Activated naive CD8-positive, alpha-beta T cell treated with anti-CD3 and anti-CD28 coated beads, Interleukin-2, amount 10 ng/mL, durations not matched to agents 7 days and 5 days (primary cell): ENCODE measurements around the gene FNDC3B. TPM values are rescaled to one million over a fixed set of nuclear protein-coding genes. Genes with fewer than 3 reads are reported as not detected.

ENCODE experiments used
- ATAC-seq: fragments of 150-1000 bp; cut with Tn5 transposase; one replicate; pipeline ENCODE4 v1.10.0; 2021; ENCODE audit warnings: low read depth, moderate library complexity
- POLR2A ChIA-PET: fragments of 350-600 bp; sonication (Branson Sonifier 250); formaldehyde crosslinking; loops from one replicate; lab custom pipeline; 2021; ENCODE audit warnings: antibody characterized with exemption; lab: Charles Lee
- DNase-seq: peaks from one replicate; pipeline ENCODE4 v3.0.0; 2021
- H3K27ac Mint-ChIP-seq: one replicate; pipeline ENCODE4 v1.8.0; 2022; ENCODE audit warnings: mild to moderate bottlenecking, mixed read lengths
- H3K27me3 Mint-ChIP-seq: one replicate; pipeline ENCODE4 v1.8.0; 2022; ENCODE audit warnings: mild to moderate bottlenecking, moderate library complexity, mixed read lengths
- H3K36me3 Mint-ChIP-seq: one replicate; pipeline ENCODE4 v1.8.0; 2021; ENCODE audit warnings: mild to moderate bottlenecking, mixed read lengths
- H3K4me1 Mint-ChIP-seq: one replicate; pipeline ENCODE4 v1.8.0; 2021; ENCODE audit warnings: mixed read lengths
- H3K4me3 Mint-ChIP-seq: one replicate; pipeline ENCODE4 v1.8.0; 2022; ENCODE audit warnings: mild to moderate bottlenecking, moderate library complexity, mixed read lengths
- H3K9me3 Mint-ChIP-seq: one replicate; pipeline ENCODE4 v1.8.0; 2021; ENCODE audit warnings: mixed read lengths
- total RNA-seq, 2 experiments: library from RNA; stranded (reverse); gene quantifications; one replicate each; pipeline ENCODE4 v1.2.3, GENCODE V29; 2021

The FNDC3B gene
- total RNA-seq, 2 experiments from 2014 or later, result 15.8 to 16.3 TPM

- H3K4me3 Mint-ChIP-seq, result no peak overlapping the region
- H3K27ac Mint-ChIP-seq, result no peak overlapping the region
- DNase-seq (no peak), ATAC-seq (no peak)
- POLR2A ChIA-PET, result interaction anchor here (1.5 kb wide), 1 partner anchor 22 kb away, joined by 3 read pairs; no protein-coding TSS in a partner anchor
- no peaks in the 10 kb centered on the region for H3K27me3 Mint-ChIP-seq
- H3K4me1 Mint-ChIP-seq, result peaks cover 31% of the 10 kb centered on the region
- peaks cover 26% of the 10 kb centered on the region for H3K36me3 Mint-ChIP-seq
- H3K9me3 Mint-ChIP-seq, result peaks cover 3% of the 10 kb centered on the region
These were observed 89.5 kb downstream of the FNDC3B start for GRCh38 chr3:172128858-172129257.

GRCh38 chr3:172129498-172129849 lies 90.1 kb downstream of the FNDC3B start:
- no peak overlapping the region for H3K4me3 Mint-ChIP-seq
- H3K4me1 Mint-ChIP-seq, result peaks cover 37% of the 10 kb centered on the region
- no peak for ATAC-seq

GRCh38 chr3:172129850-172130716 lies 90.7 kb downstream of the FNDC3B start:
- ATAC-seq (no peak), DNase-seq (no peak)
- H3K27me3 Mint-ChIP-seq, result no peaks in the 10 kb centered on the region
- peaks cover 30% of the 10 kb centered on the region for H3K36me3 Mint-ChIP-seq
- peaks cover 38% of the 10 kb centered on the region for H3K4me1 Mint-ChIP-seq
- POLR2A ChIA-PET, result no interaction called here
- peaks cover 3% of the 10 kb centered on the region for H3K9me3 Mint-ChIP-seq
- no peak overlapping the region for H3K4me3 Mint-ChIP-seq
- peak overlapping the region; percentile 69 for H3K27ac Mint-ChIP-seq

More at GRCh38 chr3:172129498-172129849, 90.1 kb downstream of the FNDC3B start:
- POLR2A ChIA-PET, result no interaction called here
- H3K27me3 Mint-ChIP-seq, result no peaks in the 10 kb centered on the region
- peaks cover 3% of the 10 kb centered on the region for H3K9me3 Mint-ChIP-seq
- DNase-seq, result no peak
- H3K36me3 Mint-ChIP-seq, result peaks cover 30% of the 10 kb centered on the region
- H3K27ac Mint-ChIP-seq, result no peak overlapping the region

GRCh38 chr3:172130717-172131050 lies 91.3 kb downstream of the FNDC3B start:
- H3K27me3 Mint-ChIP-seq, result no peaks in the 10 kb centered on the region
- POLR2A ChIA-PET, result no interaction called here
- ATAC-seq (no peak), DNase-seq (no peak)
- peaks cover 3% of the 10 kb centered on the region for H3K9me3 Mint-ChIP-seq
- H3K4me1 Mint-ChIP-seq, result peaks cover 41% of the 10 kb centered on the region
- H3K27ac Mint-ChIP-seq, result no peak overlapping the region
- H3K36me3 Mint-ChIP-seq, result peaks cover 33% of the 10 kb centered on the region
- no peak overlapping the region for H3K4me3 Mint-ChIP-seq

GRCh38 chr3:172131746-172132145 lies 92.4 kb downstream of the FNDC3B start:
- Mint-ChIP-seq H3K9me3 (peaks cover 3% of the 10 kb centered on the region), H3K27ac (peak overlapping the region; percentile 67), H3K27me3 (no peaks in the 10 kb centered on the region), H3K36me3 (peaks cover 32% of the 10 kb centered on the region), H3K4me3 (peak overlapping the region; percentile 3), H3K4me1 (peaks cover 43% of the 10 kb centered on the region)
- DNase-seq, result no peak
- no peak for ATAC-seq
- POLR2A ChIA-PET, result interaction anchor here (0.6 to 1.7 kb wide), 3 partner anchors 11 to 468 kb away, joined by 3 to 15 read pairs (median 3); no protein-coding TSS in a partner anchor

GRCh38 chr3:172132159-172132586 lies 92.8 kb downstream of the FNDC3B start:
- peak overlapping the region; percentile 67 for H3K27ac Mint-ChIP-seq
- no peak for DNase-seq
- POLR2A ChIA-PET, result interaction anchor here (0.6 to 1.7 kb wide), 3 partner anchors 10 to 467 kb away, joined by 3 to 15 read pairs (median 3); no protein-coding TSS in a partner anchor
- peaks cover 3% of the 10 kb centered on the region for H3K9me3 Mint-ChIP-seq
- no peaks in the 10 kb centered on the region for H3K27me3 Mint-ChIP-seq
- ATAC-seq, result peak; percentile 78
- H3K36me3 Mint-ChIP-seq, result peaks cover 30% of the 10 kb centered on the region
- peak overlapping the region; percentile 3 for H3K4me3 Mint-ChIP-seq
- peaks cover 44% of the 10 kb centered on the region for H3K4me1 Mint-ChIP-seq

GRCh38 chr3:172132721-172133311 lies 93.4 kb downstream of the FNDC3B start:
- POLR2A ChIA-PET, result interaction anchor here (1.7 kb wide), 1 partner anchor 25 kb away, joined by 15 read pairs; no protein-coding TSS in a partner anchor
- H3K4me3 Mint-ChIP-seq, result no peak overlapping the region
- H3K27me3 Mint-ChIP-seq, result no peaks in the 10 kb centered on the region
- no peak for ATAC-seq
- H3K4me1 Mint-ChIP-seq, result peaks cover 48% of the 10 kb centered on the region
- H3K36me3 Mint-ChIP-seq, result peaks cover 30% of the 10 kb centered on the region
- no peak for DNase-seq
- no peak overlapping the region for H3K27ac Mint-ChIP-seq
- peaks cover 3% of the 10 kb centered on the region for H3K9me3 Mint-ChIP-seq

- H3K27me3 Mint-ChIP-seq, result no peaks in the 10 kb centered on the region
- H3K9me3 Mint-ChIP-seq, result peaks cover 3% of the 10 kb centered on the region
- peaks cover 55% of the 10 kb centered on the region for H3K4me1 Mint-ChIP-seq
- peaks cover 24% of the 10 kb centered on the region for H3K36me3 Mint-ChIP-seq
- POLR2A ChIA-PET, result no interaction called here
- ATAC-seq, result no peak
- peak overlapping the region; percentile 6 for H3K27ac Mint-ChIP-seq
- no peak overlapping the region for H3K4me3 Mint-ChIP-seq
- DNase-seq, result no peak
These were observed 94.5 kb downstream of the FNDC3B start for GRCh38 chr3:172133838-172134237.

GRCh38 chr3:172134352-172134751 lies 95.0 kb downstream of the FNDC3B start:
- H3K4me3 Mint-ChIP-seq, result no peak overlapping the region

GRCh38 chr3:172135185-172135584 lies 95.8 kb downstream of the FNDC3B start:
- no peak for ATAC-seq
- POLR2A ChIA-PET, result interaction anchor here (0.6 to 1.3 kb wide), 2 partner anchors 28 to 225 kb away, joined by 3 to 6 read pairs; no protein-coding TSS in a partner anchor
- H3K4me1 Mint-ChIP-seq, result peaks cover 51% of the 10 kb centered on the region

More at GRCh38 chr3:172134352-172134751, 95.0 kb downstream of the FNDC3B start:
- no peaks in the 10 kb centered on the region for H3K27me3 Mint-ChIP-seq
- POLR2A ChIA-PET, result interaction anchor here (1.3 kb wide), 1 partner anchor 27 kb away, joined by 6 read pairs; no protein-coding TSS in a partner anchor
- peaks cover 3% of the 10 kb centered on the region for H3K9me3 Mint-ChIP-seq
- H3K36me3 Mint-ChIP-seq, result peaks cover 23% of the 10 kb centered on the region
- peaks cover 58% of the 10 kb centered on the region for H3K4me1 Mint-ChIP-seq
- no peak for ATAC-seq
- DNase-seq, result no peak
- H3K27ac Mint-ChIP-seq, result no peak overlapping the region

GRCh38 chr3:172135820-172136219 lies 96.4 kb downstream of the FNDC3B start:
- H3K4me3 Mint-ChIP-seq, result no peak overlapping the region
- H3K9me3 Mint-ChIP-seq, result peaks cover 1% of the 10 kb centered on the region
- DNase-seq (no peak), ATAC-seq (no peak)
- no peak overlapping the region for H3K27ac Mint-ChIP-seq
- peaks cover 46% of the 10 kb centered on the region for H3K4me1 Mint-ChIP-seq
- peaks cover 14% of the 10 kb centered on the region for H3K36me3 Mint-ChIP-seq
- no peaks in the 10 kb centered on the region for H3K27me3 Mint-ChIP-seq
- POLR2A ChIA-PET, result interaction anchor here (1.0 kb wide), 1 partner anchor 29 kb away, joined by 3 read pairs; no protein-coding TSS in a partner anchor

More at GRCh38 chr3:172135185-172135584, 95.8 kb downstream of the FNDC3B start:
- peaks cover 18% of the 10 kb centered on the region for H3K36me3 Mint-ChIP-seq
- H3K9me3 Mint-ChIP-seq, result peaks cover 3% of the 10 kb centered on the region
- no peak overlapping the region for H3K27ac Mint-ChIP-seq
- no peak overlapping the region for H3K4me3 Mint-ChIP-seq
- H3K27me3 Mint-ChIP-seq, result no peaks in the 10 kb centered on the region
- no peak for DNase-seq

- H3K27ac Mint-ChIP-seq, result no peak overlapping the region
- H3K4me3 Mint-ChIP-seq, result no peak overlapping the region
- POLR2A ChIA-PET, result interaction anchor here (1.0 kb wide), 1 partner anchor 30 kb away, joined by 3 read pairs; no protein-coding TSS in a partner anchor
- H3K9me3 Mint-ChIP-seq, result peaks cover 1% of the 10 kb centered on the region
- no peak for ATAC-seq
- peaks cover 15% of the 10 kb centered on the region for H3K36me3 Mint-ChIP-seq
- DNase-seq, result no peak
- H3K27me3 Mint-ChIP-seq, result no peaks in the 10 kb centered on the region
- H3K4me1 Mint-ChIP-seq, result peaks cover 46% of the 10 kb centered on the region
These were observed 97.0 kb downstream of the FNDC3B start for GRCh38 chr3:172136330-172136729.
